Left ventricle myocardium inferior (tissue), 1 donor: Measurements from ENCODE around the gene HACD1. TPM values are rescaled to one million over a fixed set of nuclear protein-coding genes. Genes with fewer than 3 reads are reported as not detected.

Source experiments
- DNase-seq: peaks from one replicate; pipeline ENCODE4 v3.0.0-alpha.2; 2020
- H3K27ac ChIP-seq: fragments of 200-600 bp; replicated peaks from 2 replicates; pipeline ENCODE4 v1.8.0; 2021
- H3K27me3 ChIP-seq: fragments of 200-600 bp; 2 replicates; pipeline ENCODE4 v1.8.0; 2021; ENCODE audit warnings: low read depth
- H3K36me3 ChIP-seq: fragments of 200-600 bp; 2 replicates; pipeline ENCODE4 v1.8.0; 2021
- H3K4me1 ChIP-seq: fragments of 200-600 bp; 2 replicates; pipeline ENCODE4 v1.8.0; 2021
- H3K4me3 ChIP-seq: fragments of 200-600 bp; 2 replicates; pipeline ENCODE4 v1.8.0; 2021; ENCODE audit warnings: mild to moderate bottlenecking, moderate library complexity
- H3K9me3 ChIP-seq: fragments of 200-600 bp; replicated peaks from 2 replicates; pipeline ENCODE4 v1.8.0; 2021
- intact Hi-C: fragments of 100-400 bp; cut with micrococcal nuclease; formaldehyde crosslinking; loops from one replicate; pipeline ENCODE4 v1.11.0; 2022
- total RNA-seq: library from RNA; stranded (reverse); fragmentation: NEBNext Ultra II Directional; extraction: Animal tissue kit (Norgen Biotek cat#: 25700); gene quantifications from one replicate; pipeline ENCODE4 v1.2.1, GENCODE V29; 2021
- TF ChIP-seq, protein P1 (sequence below): fragments of 200-600 bp; IDR thresholded peaks from 2 replicates; pipeline ENCODE4 v1.8.0; 2021; ENCODE audit warnings: antibody characterized with exemption, mild to moderate bottlenecking, borderline replicate concordance
- donor health status: DM: no; HTN: yes; CAD: no; lungs with severe emphysema.

The HACD1 gene
- total RNA-seq, 1 donor from 2014 or later = 173 TPM

DNA sequence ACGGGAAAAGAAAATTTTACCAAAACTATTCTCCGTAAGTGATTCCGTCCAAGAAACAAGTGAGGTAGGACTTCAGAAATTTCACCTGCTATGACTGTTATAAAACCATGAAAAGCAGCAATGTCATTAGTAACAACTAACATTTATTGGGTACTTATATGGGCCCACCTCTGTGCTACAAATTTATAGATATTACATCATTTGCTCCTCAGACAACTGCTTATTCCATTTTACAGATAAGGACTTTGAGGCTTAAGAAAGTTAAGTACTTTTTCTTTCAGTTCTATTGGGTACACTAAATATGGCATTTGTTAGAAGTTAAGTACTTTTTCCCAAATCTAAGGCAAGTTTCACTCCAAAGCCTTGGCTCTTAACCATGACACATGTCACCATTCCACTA, 36.3 kb downstream of the HACD1 start:
- TF ChIP-seq, protein P1, sequence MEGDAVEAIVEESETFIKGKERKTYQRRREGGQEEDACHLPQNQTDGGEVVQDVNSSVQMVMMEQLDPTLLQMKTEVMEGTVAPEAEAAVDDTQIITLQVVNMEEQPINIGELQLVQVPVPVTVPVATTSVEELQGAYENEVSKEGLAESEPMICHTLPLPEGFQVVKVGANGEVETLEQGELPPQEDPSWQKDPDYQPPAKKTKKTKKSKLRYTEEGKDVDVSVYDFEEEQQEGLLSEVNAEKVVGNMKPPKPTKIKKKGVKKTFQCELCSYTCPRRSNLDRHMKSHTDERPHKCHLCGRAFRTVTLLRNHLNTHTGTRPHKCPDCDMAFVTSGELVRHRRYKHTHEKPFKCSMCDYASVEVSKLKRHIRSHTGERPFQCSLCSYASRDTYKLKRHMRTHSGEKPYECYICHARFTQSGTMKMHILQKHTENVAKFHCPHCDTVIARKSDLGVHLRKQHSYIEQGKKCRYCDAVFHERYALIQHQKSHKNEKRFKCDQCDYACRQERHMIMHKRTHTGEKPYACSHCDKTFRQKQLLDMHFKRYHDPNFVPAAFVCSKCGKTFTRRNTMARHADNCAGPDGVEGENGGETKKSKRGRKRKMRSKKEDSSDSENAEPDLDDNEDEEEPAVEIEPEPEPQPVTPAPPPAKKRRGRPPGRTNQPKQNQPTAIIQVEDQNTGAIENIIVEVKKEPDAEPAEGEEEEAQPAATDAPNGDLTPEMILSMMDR = no peak
- H3K27me3 ChIP-seq = no peaks in the 10 kb centered on the region
- no peak overlapping the region for H3K27ac ChIP-seq
- no peak for DNase-seq
- no peaks in the 10 kb centered on the region for H3K9me3 ChIP-seq
- H3K4me1 ChIP-seq = no peaks in the 10 kb centered on the region
- no peak overlapping the region for H3K4me3 ChIP-seq
- no peaks in the 10 kb centered on the region for H3K36me3 ChIP-seq
- intact Hi-C loops = no loop called here

- DNase-seq = no peak
Measured at GRCh38 chr10:17578603-17579002, 38.6 kb downstream of the HACD1 start.

DNA sequence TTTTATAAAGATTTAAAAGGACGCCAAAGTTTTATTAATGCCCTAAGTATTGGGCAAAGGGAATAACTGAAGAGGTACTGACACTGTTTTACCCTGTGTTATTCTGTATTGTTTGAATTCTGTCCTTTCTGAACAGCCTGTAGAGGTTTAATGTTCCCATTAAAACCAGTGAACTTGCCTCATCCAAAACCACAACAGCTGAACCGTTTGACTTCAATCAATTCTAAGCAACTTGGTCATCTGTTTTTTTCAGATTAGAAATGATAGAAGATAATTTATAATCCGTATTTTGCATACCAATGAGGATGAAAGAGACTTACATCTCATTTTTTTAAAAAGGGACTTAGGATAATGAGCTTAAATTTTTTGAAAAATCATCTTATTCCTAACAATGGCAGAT, 40.4 kb downstream of the HACD1 start:
- Histone ChIP-seq H3K4me3 (no peak overlapping the region), H3K27me3 (no peaks in the 10 kb centered on the region), H3K9me3 (no peaks in the 10 kb centered on the region), H3K36me3 (no peaks in the 10 kb centered on the region), H3K27ac (no peak overlapping the region), H3K4me1 (no peaks in the 10 kb centered on the region)
- DNase-seq = no peak
- TF ChIP-seq, protein P1 = no peak
- intact Hi-C loops = no loop called here

More at GRCh38 chr10:17578603-17579002, 38.6 kb downstream of the HACD1 start:
- intact Hi-C loops = no loop called here
- Histone ChIP-seq H3K27ac (peak overlapping the region; percentile 46), H3K9me3 (no peaks in the 10 kb centered on the region), H3K36me3 (no peaks in the 10 kb centered on the region), H3K4me3 (no peak overlapping the region), H3K4me1 (no peaks in the 10 kb centered on the region), H3K27me3 (no peaks in the 10 kb centered on the region)
- TF ChIP-seq, protein P1 = no peak

DNA sequence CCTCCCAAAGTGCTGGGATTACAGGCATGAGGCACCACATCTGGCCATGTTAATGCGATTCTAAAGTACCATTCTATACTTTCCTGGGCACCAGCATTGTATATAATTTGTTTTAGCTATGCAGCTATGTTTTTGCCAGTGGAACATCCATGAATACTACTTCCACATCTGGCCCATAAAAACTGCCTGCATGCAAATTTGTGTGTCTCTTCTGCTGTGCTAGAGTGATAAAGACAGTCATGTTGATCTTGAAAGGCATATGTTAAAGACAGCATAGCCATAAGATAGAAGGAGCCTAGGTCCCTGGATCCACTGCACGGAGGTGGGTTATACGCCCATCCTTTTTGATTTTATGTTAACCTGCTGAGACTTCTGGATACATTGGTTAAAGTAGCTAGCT, 52.3 kb downstream of the HACD1 start:
- intact Hi-C loops = no loop called here
- no peak for DNase-seq
- Histone ChIP-seq H3K9me3 (no peaks in the 10 kb centered on the region), H3K4me3 (no peak overlapping the region), H3K4me1 (no peaks in the 10 kb centered on the region), H3K27ac (no peak overlapping the region), H3K27me3 (no peaks in the 10 kb centered on the region), H3K36me3 (no peaks in the 10 kb centered on the region)
- TF ChIP-seq, protein P1 = no peak

DNA sequence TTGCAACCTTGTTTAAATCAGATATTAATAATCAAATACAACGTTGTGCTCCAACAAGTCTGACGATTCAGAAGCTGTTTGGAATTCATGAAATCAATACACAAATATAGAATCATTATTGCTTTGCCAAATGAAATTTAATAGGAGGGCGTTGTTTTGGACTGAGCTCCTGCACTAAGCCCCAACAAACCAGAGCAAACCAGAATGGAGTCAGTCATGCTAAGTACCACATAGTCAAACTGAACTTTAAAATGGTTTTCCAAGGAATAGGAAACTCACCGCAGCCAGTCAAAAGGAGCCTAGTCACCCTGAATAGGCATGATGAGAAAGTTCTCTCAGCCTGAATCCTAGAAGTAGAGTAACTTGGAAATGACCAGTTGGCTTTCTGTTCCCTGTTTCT, 53.7 kb downstream of the HACD1 start:
- TF ChIP-seq, protein P1 = no peak
- intact Hi-C loops = no loop called here
- DNase-seq = no peak
- Histone ChIP-seq H3K4me3 (no peak overlapping the region), H3K27ac (no peak overlapping the region), H3K36me3 (no peaks in the 10 kb centered on the region), H3K9me3 (no peaks in the 10 kb centered on the region), H3K4me1 (no peaks in the 10 kb centered on the region), H3K27me3 (no peaks in the 10 kb centered on the region)

DNA sequence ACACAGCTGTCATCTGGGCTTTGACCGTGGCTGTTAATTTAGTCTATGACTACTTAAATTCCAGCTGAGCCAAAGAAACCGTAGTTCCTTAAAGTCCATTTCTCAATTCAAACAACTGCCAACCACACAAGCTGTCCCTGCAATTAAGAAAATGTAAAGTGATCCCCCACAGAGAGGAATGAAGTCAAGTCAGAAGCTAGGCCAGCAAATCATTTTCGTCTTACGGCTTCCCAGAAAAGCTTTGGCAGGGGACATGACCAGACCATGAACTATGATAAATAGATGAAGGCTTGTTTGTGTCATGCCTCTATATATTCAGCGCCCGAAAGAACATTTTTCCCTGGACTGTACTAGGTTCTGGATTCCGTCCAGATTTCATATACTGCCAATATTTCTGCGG, 54.6 kb downstream of the HACD1 start:
- Histone ChIP-seq H3K27ac (no peak overlapping the region), H3K9me3 (no peaks in the 10 kb centered on the region), H3K36me3 (no peaks in the 10 kb centered on the region), H3K4me1 (no peaks in the 10 kb centered on the region), H3K27me3 (no peaks in the 10 kb centered on the region), H3K4me3 (no peak overlapping the region)
- intact Hi-C loops = no loop called here
- TF ChIP-seq, protein P1 = no peak
- DNase-seq = no peak
